Activated naive CD4-positive, alpha-beta T cell treated with anti-CD3 and anti-CD28 coated beads, Interleukin-2, amount 50 U/mL, for 24 hours (primary cell): Measurements from ENCODE around the gene ETV5.

Experiments used
- H3K27ac Mint-ChIP-seq: one replicate; pipeline ENCODE4 v1.8.0; 2021; ENCODE audit warnings: mild to moderate bottlenecking, mixed read lengths
- H3K27me3 Mint-ChIP-seq: one replicate; pipeline ENCODE4 v1.8.0; 2021; ENCODE audit warnings: mixed read lengths
- H3K36me3 Mint-ChIP-seq: one replicate; pipeline ENCODE4 v1.8.0; 2021; ENCODE audit warnings: mixed read lengths
- H3K4me1 Mint-ChIP-seq: one replicate; pipeline ENCODE4 v1.8.0; 2021; ENCODE audit warnings: mixed read lengths
- H3K4me3 Mint-ChIP-seq: one replicate; pipeline ENCODE4 v1.8.0; 2021; ENCODE audit warnings: mild to moderate bottlenecking, mixed read lengths
- H3K9me3 Mint-ChIP-seq: one replicate; pipeline ENCODE4 v1.8.0; 2021; ENCODE audit warnings: mixed read lengths

Gene ETV5

DNA sequence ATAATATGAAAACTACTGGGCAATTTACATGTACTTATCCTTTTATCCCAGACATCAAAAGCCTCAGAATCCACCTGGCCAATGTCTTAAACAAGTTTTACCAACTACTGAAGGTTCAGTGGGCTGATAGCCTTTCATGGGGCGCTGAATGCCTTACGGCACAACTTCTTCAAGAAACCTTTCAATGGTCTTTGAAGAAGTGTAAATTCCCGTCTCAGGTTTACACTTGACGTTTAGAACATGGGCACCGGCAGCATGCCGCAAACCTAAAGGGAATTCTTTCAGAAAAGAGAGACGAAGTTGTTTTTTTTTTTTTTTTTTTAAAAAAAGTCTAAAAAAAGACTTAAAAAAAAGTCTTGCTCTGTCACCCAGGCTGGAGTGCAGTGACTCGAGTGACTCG lies 39.7 kb downstream of the ETV5 start:
- Mint-ChIP-seq H3K27me3 (peaks cover 2% of the 10 kb centered on the region), H3K4me3 (no peak overlapping the region), H3K36me3 (no peaks in the 10 kb centered on the region), H3K4me1 (peaks cover 24% of the 10 kb centered on the region), H3K27ac (no peak overlapping the region), H3K9me3 (no peaks in the 10 kb centered on the region)

GRCh38 chr3:186068243-186068552 lies 40.7 kb downstream of the ETV5 start:
- H3K27ac Mint-ChIP-seq = no peak overlapping the region
- H3K4me1 Mint-ChIP-seq = peaks cover 24% of the 10 kb centered on the region
- no peak overlapping the region for H3K4me3 Mint-ChIP-seq
- H3K9me3 Mint-ChIP-seq = no peaks in the 10 kb centered on the region
- H3K27me3 Mint-ChIP-seq = no peaks in the 10 kb centered on the region
- H3K36me3 Mint-ChIP-seq = no peaks in the 10 kb centered on the region

GRCh38 chr3:186067360-186068242 lies 41.3 kb downstream of the ETV5 start:
- Mint-ChIP-seq H3K36me3 (no peaks in the 10 kb centered on the region), H3K4me3 (peak overlapping the region; percentile 82), H3K27me3 (no peaks in the 10 kb centered on the region), H3K4me1 (peaks cover 24% of the 10 kb centered on the region), H3K27ac (peak overlapping the region; percentile 87), H3K9me3 (no peaks in the 10 kb centered on the region)

- Mint-ChIP-seq H3K4me3 (no peak overlapping the region), H3K36me3 (no peaks in the 10 kb centered on the region), H3K27me3 (peaks cover 12% of the 10 kb centered on the region), H3K4me1 (peaks cover 12% of the 10 kb centered on the region), H3K9me3 (no peaks in the 10 kb centered on the region), H3K27ac (no peak overlapping the region)
Measured at GRCh38 chr3:186060222-186060621, 48.7 kb downstream of the ETV5 start.

DNA sequence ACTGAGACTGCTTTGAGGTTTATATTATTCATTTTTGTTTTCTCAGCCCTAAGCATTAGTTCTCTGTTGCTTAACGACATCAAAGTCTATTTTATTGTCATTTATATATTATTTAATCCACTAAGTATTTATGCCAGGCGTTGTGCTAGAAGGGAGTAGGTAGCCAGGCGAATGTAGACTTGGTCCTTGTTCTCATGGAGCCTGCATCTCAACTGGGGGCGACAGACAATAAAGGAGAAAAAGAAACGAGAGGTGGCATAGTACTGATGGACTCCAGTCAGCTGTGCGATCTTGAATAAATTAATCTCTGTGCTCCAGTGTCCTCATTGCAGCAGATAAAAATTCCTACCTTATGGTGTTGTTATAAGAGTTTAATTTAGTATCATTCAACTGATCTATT lies 49.7 kb downstream of the ETV5 start:
- Mint-ChIP-seq H3K36me3 (no peaks in the 10 kb centered on the region), H3K27ac (no peak overlapping the region), H3K4me1 (peaks cover 12% of the 10 kb centered on the region), H3K4me3 (no peak overlapping the region), H3K9me3 (no peaks in the 10 kb centered on the region), H3K27me3 (peaks cover 14% of the 10 kb centered on the region)

DNA sequence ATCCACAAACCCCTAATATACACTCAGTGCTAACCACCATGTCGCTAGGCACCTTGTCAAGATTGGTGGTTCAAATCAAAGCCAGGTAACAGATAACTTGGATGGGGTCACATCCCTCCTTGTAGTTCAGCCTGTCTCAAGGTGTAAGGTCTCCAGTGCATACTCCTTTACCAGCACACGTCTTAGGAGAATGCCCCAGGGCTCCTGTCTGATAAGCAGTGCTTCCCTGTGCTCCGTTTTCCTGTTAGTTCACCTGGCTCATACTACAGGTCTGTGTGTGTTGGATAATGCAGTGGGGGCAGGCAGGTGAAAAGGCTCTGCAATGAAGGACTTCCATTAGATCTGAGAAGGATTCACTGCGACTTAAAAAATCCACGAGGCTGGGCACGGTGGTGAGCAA lies 50.7 kb downstream of the ETV5 start:
- no peaks in the 10 kb centered on the region for H3K9me3 Mint-ChIP-seq
- peaks cover 12% of the 10 kb centered on the region for H3K4me1 Mint-ChIP-seq
- peaks cover 16% of the 10 kb centered on the region for H3K27me3 Mint-ChIP-seq
- no peak overlapping the region for H3K4me3 Mint-ChIP-seq
- no peaks in the 10 kb centered on the region for H3K36me3 Mint-ChIP-seq
- no peak overlapping the region for H3K27ac Mint-ChIP-seq

GRCh38 chr3:186057594-186057993 lies 51.3 kb downstream of the ETV5 start:
- peaks cover 16% of the 10 kb centered on the region for H3K27me3 Mint-ChIP-seq
- peaks cover 12% of the 10 kb centered on the region for H3K4me1 Mint-ChIP-seq
- H3K36me3 Mint-ChIP-seq = no peaks in the 10 kb centered on the region
- no peak overlapping the region for H3K4me3 Mint-ChIP-seq
- H3K27ac Mint-ChIP-seq = no peak overlapping the region
- H3K9me3 Mint-ChIP-seq = no peaks in the 10 kb centered on the region

GRCh38 chr3:186054792-186055352 lies 54.0 kb downstream of the ETV5 start:
- no peaks in the 10 kb centered on the region for H3K36me3 Mint-ChIP-seq
- H3K4me1 Mint-ChIP-seq = peaks cover 1% of the 10 kb centered on the region
- peaks cover 17% of the 10 kb centered on the region for H3K27me3 Mint-ChIP-seq
- H3K9me3 Mint-ChIP-seq = no peaks in the 10 kb centered on the region
- H3K27ac Mint-ChIP-seq = no peak overlapping the region
- no peak overlapping the region for H3K4me3 Mint-ChIP-seq

DNA sequence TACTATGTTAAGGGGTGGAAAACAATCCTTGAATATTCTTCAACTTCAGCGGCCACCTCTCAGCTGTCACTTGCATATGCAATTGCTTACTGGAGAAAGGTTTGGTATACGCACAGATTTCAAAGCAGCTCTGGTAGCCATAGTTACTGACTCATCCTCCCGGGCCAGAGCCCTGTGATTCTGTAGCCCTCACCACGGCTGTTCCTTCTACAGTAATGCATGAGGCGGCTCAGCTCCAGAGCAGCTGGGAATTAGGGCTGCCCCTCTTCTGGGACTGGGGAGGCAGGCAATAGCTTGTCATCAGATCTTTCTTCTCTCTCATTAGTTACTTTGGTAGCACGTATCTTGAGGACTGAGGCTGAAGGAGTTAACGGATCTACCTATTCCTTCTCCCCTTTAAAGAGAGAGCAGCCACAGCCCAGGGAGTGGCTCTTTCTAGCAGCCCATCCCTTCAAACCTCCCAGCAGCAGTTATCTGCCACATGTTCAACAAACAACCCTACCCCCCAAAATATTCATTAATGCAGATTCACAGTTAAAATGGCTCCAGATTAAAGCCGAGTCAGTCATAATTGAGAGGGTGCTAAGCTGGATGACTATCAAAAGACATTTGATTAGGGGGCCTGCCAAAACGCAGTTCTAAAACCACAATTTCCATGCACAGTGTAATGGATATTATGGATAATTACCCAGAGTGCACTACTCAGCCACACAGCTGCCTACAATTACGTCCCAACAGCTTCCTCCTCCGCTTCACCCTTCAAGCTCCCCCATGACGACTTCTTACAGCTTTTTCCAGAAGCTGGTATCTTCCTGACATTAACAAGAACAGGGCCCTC lies 54.7 kb downstream of the ETV5 start:
- no peaks in the 10 kb centered on the region for H3K4me1 Mint-ChIP-seq

DNA sequence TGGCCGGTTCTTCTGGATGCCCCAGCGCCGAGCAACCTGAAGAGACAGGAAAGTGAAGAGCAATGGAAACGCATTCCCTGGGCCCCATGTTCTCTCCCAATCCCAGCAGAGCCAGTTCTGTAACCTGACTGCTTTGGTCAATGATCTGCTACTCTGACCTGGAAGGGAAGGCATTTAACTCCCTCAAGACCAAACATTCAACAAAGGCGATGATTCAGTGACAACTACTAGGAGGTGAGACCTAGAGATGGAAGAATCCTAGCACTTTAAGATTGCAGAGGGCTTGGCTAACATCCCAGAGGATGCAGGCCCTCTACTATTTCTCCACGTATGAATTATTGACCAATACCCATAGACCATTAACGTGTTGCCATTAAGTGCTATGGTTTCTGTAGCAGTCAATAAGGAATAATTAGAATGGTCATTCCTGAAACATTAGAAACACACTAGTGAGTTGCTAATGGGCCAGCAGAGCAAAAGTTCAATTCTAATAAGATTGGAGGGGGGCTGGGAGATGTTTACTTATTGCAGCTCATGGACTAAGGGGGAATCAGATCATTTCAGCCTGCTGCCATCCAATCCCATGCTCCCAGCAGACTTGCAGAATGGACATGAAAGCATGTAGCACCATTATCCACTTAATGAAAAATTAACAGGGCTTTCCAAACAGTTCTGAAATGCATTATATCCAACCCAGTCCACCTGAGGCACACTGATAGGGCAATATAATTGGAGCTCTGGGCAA lies 56.6 kb downstream of the ETV5 start:
- no peaks in the 10 kb centered on the region for H3K9me3 Mint-ChIP-seq
- H3K27ac Mint-ChIP-seq = no peak overlapping the region
- H3K4me3 Mint-ChIP-seq = no peak overlapping the region
- H3K27me3 Mint-ChIP-seq = peaks cover 15% of the 10 kb centered on the region
- no peaks in the 10 kb centered on the region for H3K36me3 Mint-ChIP-seq
- no peaks in the 10 kb centered on the region for H3K4me1 Mint-ChIP-seq

More for the DNA sequence above, 54.7 kb downstream of the ETV5 start:
- Mint-ChIP-seq H3K4me3 (no peak overlapping the region), H3K27me3 (peaks cover 17% of the 10 kb centered on the region), H3K9me3 (no peaks in the 10 kb centered on the region), H3K27ac (no peak overlapping the region), H3K36me3 (no peaks in the 10 kb centered on the region)

DNA sequence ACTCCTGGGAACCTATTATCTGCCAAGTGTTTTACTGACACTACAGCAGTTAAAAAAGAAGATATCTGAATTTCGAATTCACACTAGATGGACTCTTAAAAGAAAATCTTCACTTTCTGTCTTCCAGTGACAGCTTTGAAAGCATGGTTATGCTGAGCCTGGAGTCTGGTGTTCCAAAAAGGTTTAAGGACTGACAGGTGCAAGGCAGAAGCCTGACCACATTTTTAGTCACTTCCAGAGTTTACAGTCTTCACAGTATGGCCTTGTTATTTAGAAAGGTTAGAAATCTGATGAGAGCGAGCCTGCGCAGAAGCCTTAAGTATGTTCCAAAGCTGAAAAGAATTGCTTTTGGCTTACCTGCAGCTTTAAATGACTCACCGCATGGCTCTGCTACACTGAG lies 59.9 kb downstream of the ETV5 start:
- H3K27me3 Mint-ChIP-seq = peaks cover 10% of the 10 kb centered on the region

DNA sequence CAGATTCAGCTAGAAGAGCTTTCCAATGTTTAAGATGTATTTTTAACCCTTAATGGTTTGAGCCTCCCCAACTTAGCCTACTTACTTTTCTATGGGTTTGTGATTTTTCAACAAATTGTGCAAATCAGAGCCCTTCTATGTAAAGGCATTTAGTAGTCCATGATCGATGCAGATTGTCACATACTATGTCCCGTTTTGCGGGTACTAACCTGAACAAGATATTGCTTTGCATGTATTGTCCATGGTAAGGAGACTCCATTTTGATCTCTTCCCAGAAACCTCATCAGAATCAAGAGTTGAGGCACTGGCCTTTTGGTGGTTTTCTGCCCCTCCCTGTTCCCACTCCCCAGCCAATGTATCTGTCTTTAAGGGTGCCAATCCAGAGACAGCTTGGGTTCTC lies 60.8 kb downstream of the ETV5 start:
- H3K27ac Mint-ChIP-seq = no peak overlapping the region
- H3K4me1 Mint-ChIP-seq = no peaks in the 10 kb centered on the region
- no peaks in the 10 kb centered on the region for H3K9me3 Mint-ChIP-seq
- H3K36me3 Mint-ChIP-seq = no peaks in the 10 kb centered on the region
- H3K27me3 Mint-ChIP-seq = peaks cover 14% of the 10 kb centered on the region
- no peak overlapping the region for H3K4me3 Mint-ChIP-seq

More for the DNA sequence above, 59.9 kb downstream of the ETV5 start:
- Mint-ChIP-seq H3K36me3 (no peaks in the 10 kb centered on the region), H3K27ac (no peak overlapping the region), H3K9me3 (no peaks in the 10 kb centered on the region), H3K4me3 (no peak overlapping the region), H3K4me1 (no peaks in the 10 kb centered on the region)

GRCh38 chr3:186046838-186047237 lies 62.1 kb downstream of the ETV5 start:
- H3K36me3 Mint-ChIP-seq = no peaks in the 10 kb centered on the region
- no peak overlapping the region for H3K27ac Mint-ChIP-seq
- H3K4me1 Mint-ChIP-seq = no peaks in the 10 kb centered on the region
- H3K27me3 Mint-ChIP-seq = peaks cover 17% of the 10 kb centered on the region
- no peaks in the 10 kb centered on the region for H3K9me3 Mint-ChIP-seq
- H3K4me3 Mint-ChIP-seq = no peak overlapping the region

GRCh38 chr3:186044968-186045367 lies 63.9 kb downstream of the ETV5 start:
- Mint-ChIP-seq H3K4me3 (no peak overlapping the region), H3K36me3 (no peaks in the 10 kb centered on the region), H3K9me3 (no peaks in the 10 kb centered on the region), H3K27ac (no peak overlapping the region), H3K27me3 (peaks cover 13% of the 10 kb centered on the region), H3K4me1 (no peaks in the 10 kb centered on the region)

DNA sequence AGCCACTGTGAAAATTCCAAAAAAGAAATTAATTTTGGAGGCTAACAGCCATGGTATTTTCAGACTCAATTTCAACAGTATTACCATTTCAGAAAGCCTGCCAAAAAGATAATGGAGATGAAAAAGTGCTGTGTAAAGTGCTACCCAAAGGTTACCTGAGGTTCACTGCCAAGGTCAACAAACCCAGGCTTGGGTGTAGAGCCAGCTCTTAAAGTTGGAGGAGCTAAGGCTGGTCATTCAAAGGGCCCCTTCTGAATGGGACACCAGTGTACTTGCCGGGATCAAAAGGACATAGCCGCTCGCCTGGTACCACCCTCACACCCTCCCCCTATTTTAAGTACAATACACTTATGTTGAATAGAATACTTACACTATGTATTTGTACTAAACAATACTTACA lies 64.5 kb downstream of the ETV5 start:
- Mint-ChIP-seq H3K27ac (no peak overlapping the region), H3K9me3 (no peaks in the 10 kb centered on the region), H3K4me1 (no peaks in the 10 kb centered on the region), H3K27me3 (peaks cover 13% of the 10 kb centered on the region), H3K36me3 (no peaks in the 10 kb centered on the region), H3K4me3 (no peak overlapping the region)
